ENCODE measurements around the gene RPS21.
"Not testable (repeated sequence)": the region's sequence is repeated elsewhere in the genome, so short reads cannot be mapped to it uniquely, and the experiment has no call there.

Gene RPS21

DNA sequence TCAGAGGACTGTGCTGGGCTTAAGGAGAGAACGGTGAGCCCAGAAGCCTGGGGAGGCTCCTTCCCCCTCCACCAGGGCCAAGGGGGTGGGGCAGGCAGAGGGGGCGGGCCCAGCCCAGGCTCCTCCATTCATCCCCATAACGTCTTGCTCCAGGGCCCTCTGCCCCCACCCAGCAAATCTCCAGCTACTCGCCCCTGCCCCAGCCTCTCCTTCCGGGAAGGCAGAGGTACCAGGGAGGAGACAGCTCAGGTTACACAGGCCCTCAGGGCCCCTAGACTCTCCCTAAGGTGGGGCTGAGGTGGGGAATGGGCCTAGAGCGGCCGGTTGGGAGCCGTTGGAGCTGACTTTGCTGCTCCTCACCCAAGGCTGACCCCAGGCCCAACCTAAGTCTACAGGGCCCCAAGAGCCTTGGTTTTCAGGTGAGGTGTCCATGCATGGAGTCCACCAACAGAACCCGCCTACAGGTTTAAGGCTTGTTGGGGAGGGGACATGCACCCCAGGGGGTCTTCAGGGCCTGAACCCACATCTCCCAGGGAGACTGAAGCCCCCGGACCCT, 21.0 kb upstream of the RPS21 start:
- DNase-seq (ENCODE audit: low read depth): no peak

DNA sequence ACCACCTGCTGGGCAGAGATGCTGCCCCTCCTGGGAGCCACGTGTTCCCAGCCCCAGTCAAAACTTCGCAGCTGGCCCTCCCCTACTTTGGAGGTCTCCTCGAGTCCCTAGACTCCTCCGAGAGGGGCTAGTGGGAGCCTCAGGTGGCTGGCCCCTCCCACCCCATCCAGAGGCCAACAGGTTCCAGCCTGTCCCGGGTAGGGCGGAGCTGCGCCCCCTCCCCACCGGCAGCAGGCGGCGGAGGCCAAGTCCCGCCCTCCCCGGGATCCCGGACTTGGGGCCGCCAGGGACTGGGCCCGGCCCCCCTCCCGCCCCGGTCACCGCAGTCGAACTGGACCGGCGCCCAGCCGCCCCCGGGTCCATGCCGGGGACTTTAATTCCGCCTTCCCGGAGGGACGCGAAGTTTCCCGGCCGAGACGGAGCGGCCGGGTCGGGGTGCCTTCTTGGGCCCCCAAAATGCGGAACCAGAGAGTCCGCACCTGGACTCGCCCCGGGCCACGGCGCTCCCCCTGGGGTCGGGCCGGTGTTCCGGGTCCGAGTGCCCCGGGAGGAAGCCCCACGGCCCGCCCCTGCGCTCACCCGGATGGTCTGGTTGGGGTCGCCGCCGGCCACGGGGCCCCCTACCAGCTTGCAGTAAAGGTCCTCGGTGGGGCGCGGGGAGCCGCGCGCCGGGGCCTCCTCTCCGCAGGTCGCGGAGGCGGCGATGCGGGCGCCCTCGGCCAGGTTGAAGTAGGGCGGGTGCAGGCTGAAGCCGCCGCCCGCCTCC, 20.4 kb upstream of the RPS21 start:
- no peak for DNase-seq (ENCODE audit: low read depth)

DNA sequence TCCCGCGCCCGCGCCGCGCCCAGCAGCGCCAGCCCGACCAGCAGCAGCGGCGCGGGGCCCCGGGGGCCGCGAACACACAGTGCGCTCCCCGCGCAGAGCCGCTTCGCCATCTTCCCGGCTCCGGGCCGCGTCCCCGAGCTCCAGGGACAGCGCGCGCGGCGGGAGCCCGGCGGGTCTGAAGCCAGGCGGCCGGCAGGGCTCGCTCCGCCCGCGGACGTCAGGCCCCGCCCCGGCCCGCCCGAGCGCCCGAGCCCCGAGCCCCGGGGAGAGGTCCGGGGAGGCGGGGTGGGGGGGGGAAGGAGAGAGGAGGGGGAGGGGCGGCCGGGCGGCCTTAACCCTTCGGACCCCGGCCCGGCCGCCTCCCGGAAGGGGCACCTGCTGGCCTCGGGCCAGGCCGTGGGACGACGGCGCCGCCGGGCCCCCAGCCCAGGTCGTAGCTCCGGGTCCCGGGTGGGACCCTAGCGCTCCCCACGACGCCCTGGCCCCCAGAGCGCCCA, 19.7 kb upstream of the RPS21 start, which contains the start of gene LAMA5:
LAMA5 (minus strand) TSS at position 177 of the 497 bp plus-strand sequence; CDS start at position 110, 67 bp downstream.
- no peak for DNase-seq (ENCODE audit: low read depth)

DNA sequence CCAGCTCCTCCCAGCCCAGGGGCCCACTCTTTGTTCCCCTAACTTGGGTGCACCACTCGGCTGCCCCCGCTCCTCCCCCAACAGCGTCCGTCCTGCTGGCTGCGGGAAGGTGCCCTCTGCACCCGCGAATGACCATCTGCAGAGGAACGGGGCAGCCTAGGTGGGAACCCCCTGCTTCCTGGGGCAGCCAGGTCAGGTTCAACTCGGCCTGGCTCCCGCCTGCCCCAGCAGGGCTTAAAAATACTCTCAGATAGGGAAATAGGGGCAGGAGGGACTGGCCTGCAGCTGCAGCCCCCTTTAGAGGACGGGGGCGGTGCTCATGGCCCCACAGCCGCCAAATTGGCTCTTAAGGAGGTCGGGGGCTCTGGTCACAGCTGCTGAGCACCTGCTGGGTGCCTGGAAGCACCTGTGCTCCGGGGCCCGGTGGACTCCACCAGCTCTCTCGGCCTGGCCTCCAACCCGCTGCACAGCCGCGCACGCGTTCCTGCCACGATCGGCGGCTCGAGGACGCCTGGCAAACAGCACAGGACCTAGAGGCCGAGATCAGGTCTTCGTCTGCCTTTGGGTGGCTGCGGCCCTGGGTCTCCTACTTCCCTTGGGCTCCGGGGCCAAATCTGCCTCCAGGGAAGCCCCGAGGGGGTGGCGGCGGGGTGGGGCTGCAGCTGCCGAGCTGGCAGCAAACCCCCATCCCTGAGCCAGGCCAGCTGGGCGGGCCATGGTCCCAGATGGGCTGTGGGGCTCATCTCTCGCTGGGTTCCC, 19.1 kb upstream of the RPS21 start:
- no peak for DNase-seq (ENCODE audit: low read depth)

DNA sequence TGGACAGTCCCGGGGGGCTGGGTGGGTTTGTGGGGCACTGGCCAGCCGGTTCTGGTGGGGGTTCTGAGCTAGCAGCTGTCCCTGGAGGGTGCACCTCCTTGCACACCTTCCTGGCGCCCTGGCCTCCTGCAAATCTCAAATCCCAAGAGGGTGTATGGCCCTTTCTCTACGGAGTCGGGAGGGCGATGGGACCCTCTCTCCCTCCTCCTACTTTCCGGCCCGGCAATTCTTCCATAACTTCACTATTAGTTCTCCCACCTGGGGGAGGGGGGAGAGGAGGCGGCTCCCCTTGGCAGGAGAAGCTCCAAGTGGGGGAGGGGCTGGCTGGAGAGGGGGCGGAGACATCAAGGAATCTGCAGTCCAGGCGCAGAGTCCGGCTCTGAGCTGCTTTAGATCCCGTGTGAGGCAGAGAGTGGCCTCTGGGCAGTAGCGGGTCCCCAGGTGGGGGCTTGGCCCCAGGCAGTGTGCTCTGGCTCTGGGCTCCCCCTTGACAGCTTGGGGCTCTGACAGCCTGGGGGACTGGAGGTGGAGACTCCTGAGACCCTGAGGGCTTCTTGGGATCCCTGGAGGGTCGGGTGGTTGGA, 18.4 kb upstream of the RPS21 start:
- no peak for DNase-seq (ENCODE audit: low read depth)

DNA sequence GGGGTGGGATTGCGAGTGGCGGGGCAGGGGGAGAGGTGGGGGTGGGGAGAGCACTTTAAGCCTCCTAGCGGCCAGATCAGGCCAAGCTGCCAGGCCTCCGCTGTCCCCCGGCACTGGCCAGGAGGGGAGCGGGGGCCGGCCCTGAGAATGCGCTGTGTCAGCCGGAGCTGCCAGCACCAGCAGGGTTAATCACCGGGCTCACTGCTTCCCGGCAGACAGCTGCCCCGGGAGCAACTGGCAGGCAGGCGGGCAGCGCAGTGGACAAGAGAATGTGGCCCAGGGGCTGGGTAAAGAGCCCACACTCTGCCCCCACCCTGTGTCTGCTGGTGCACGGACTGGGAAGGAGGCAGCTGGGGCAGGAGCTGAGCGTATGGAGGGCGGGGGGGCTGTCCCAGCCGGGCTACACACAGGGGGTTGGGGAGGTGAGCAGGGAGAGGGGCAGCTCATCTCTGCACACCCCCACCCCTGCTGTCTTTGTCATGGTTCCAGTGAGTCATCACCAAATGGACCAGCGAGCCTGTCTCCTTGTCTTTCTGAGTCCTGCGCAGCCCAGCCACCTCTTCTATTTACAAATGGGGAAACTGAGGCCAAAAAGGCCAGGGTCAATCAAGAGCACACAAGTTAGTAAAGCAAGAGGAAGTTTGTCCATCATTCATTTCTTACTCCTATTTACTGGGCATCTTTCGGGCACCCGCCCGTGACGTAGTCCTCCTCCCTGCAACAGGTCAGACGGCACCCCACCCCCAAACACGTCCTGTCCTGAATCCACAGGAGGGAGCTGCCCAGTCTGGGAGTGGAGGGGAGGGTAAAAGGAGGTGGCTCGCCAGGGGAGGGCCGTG, 17.7 kb upstream of the RPS21 start:
- no peak for DNase-seq (ENCODE audit: low read depth)

DNA sequence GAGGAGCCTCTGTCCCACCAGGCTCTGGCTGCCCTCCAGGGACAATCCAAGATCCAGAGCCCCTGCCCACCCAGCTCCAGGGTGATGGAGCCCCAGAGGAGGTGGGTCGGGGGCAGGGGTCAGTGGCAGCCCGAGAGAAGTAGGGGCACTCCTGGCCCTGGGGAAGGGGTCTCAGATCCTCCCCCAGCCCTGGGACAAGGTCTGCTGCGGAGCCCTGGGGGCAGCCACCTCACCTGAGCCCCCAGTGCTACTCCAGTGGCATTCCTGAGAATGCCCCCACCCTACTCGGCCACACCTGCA, 17.1 kb upstream of the RPS21 start:
- no peak for DNase-seq (ENCODE audit: low read depth)

DNA sequence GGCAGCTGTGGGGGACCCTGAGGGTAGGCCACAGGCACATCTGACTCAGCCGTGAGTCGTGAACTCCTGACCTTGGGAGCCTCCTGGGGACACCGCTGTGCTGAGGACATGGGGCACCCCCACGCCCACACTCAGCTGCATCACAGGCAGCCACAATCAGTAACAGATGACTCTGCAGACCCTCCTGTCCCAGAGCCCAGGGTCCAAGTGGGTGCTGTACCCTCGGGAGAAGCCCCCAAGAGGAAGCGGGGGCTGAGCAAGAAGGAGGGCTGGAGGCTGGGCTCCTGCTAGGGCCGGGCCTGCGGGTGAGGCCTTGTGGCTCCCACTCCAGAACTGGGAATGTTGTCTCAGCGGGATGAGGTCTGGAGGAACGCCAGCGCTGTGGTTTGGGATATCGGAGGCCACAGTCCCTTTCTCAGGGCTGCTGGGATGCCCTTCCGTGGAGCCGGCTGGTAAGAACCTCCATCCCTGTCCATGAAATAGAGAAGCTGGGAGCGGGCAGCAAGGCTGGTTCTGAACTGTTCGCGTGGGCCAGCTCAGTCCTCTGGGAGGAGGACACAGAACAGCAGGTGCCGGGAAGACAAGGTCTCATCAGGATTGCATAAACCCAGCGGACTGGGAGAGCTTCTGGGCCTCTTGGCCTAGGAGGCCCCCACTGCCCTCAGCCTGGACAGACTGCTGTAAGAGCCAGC, 16.6 kb upstream of the RPS21 start:
- peak; percentile 34 for DNase-seq (ENCODE audit: low read depth)

DNA sequence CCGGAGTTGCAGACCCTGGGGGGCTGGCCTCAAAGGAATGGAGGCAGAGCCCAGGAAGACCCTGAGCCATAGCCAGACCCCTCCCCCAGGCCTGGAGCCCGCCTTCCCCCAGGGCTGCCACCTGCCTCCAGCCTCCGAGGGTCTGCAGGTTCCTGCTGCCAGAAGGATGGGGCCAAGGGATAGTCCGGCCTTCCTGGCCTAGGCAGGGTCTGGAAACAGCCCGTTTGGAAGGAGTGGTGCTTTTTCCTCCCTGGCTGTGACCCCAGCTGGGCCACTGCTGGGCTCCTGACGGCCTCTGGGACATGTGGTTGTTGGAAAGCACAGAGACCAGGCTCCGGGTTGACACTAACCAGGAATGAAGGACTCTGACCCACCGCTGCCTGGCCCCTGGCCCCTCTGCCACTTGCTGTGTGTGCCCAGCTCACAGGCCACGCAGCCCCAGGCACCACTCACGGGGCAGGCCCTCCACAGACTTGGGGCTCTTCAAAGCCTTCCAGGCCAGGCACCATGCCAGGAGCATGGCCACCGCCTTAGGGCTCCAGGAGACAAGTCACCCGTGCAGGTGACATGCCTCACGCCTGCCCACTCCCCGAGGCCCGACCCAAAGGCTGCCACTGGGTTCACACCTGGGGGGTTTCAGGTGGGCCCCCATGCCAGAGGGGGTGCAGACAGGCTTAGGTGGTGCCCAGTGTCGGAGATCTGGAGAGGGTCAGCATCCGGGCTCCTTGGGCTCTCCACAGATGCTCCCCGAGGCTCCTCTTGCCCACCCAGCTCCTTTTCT, 15.9 kb upstream of the RPS21 start:
- DNase-seq (ENCODE audit: low read depth): no peak

DNA sequence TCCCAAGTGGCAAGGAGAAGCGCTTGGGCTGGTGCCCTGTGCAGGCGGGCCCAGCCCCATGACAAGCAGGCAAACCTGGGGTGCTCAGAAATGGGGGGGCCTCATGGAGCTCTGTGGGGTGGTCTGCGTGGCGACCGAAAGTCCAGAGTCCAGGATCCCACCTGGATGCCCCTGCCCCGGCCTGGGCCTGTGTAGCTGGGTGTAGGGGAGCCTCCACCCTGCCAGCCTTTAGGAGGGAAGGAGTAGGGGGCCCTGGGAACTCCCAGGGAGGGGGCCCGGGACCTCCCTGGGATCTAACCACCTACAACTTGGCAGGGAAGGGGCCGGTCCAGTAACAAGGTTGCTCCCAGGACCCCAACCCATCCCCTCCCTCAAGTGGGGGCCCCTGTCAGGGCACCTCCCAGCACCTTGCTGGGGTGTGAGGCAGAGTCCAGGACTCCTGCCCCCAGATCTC, 15.3 kb upstream of the RPS21 start:
- no peak for DNase-seq (ENCODE audit: low read depth)

DNA sequence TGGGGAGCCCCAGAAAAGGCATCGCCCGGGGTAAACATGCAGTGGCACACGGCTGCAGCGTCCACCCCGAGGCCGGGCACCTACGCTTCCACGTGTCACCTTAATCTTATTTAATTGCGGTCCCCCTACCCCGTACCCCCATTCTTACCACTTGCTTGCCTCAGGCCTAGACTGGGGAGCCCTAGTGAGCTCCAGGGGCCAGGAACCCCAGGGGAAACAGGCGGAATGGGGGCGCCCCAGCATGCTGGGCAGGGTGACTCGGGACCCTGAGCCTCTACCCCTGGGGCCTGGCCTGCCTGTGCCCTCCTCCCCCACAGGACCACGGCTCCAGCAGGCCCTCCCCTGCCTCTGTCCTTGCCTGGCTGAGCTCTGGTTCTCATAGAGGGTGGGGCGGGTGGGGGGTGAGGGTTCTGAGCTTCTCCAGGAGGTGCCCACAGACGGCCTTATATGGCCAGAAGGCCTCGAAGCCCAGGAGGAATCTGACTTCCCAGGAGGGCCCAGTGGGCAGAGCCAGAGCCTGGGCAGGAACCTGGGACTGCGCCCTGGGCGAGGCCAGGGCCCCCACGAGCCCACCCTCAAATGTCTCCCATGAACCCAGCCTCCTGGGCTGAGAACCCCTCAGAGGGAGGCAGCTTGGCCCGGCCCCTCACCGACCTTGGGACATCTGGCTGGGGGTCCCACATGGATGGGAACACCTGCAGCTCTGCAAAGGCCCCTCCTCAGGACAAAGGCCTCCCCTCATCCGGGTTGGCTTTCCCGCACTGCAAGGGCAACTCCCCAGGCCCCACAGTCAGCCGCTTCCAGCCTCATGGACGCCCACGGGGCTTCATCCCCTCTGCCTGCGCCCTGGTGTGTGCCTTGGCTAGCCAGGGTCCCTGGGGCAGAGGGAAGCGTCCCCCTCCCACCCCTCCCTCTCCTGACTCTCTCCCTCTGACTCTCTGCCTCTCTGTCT, 14.6 kb upstream of the RPS21 start:
- no peak for DNase-seq (ENCODE audit: low read depth)

DNA sequence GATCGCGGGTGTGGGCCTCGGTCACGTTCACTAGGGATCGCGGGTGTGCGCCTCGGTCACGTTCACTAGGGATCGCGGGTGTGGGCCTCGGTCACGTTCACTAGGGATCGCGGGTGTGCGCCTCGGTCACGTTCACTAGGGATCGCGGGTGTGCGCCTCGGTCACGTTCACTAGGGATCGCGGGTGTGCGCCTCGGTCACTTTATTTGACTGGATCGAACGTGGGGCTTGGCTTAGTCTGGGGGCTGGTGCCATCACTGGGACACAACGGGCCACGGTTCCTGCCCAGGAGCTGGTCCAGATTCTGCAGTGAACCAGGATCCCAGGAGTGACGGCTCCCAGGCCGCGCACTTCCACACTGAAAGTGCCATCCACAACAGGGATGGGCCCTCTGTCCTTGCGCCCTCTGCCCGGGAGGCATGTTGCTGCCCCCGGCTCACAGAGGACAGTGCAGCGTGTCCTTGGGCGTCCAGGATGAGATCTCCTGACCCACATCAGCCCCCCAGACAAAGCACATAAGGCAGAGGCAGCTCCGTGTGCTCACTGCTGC, 13.2 kb upstream of the RPS21 start:
- not testable (repeated sequence) for DNase-seq (ENCODE audit: low read depth)

DNA sequence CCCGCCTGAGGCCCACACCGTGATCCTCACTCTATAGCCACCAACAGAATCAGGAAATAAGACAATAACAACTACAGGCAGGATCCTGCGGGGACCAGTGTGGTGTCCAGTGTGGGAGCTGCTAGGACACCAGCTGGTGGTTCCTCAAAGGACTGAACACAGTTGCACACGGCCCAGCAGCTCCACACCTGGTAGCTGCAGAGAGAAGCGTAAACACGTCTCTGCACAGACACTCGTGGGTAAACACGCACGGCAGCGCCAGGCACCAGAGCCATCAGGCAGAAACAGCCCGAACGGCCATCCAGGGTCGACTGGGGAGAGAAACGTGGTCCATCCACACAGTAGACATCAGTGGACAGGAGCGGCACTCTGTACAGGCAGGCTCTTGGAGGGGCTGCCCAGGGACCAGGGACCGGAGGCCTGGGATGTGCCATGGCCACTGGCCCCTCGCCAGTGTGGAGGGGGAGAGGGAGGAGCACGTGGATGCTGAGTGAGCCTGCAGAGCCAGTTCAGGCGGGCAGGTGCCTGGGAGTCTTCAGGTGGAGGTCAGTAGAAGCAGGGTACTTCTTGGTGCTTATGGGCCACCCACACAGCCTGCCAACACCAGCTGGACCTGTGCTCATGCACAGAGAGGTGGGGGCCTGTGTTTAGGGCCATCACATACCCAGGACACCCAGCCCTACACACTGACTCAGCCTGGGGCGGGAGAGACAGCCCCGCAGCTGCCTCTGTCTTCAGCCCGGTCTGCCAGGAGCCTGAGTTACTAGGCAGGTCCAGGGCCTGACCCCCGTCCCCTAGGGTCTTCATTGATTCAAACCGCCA, 12.4 kb upstream of the RPS21 start:
- DNase-seq (ENCODE audit: low read depth): no peak

DNA sequence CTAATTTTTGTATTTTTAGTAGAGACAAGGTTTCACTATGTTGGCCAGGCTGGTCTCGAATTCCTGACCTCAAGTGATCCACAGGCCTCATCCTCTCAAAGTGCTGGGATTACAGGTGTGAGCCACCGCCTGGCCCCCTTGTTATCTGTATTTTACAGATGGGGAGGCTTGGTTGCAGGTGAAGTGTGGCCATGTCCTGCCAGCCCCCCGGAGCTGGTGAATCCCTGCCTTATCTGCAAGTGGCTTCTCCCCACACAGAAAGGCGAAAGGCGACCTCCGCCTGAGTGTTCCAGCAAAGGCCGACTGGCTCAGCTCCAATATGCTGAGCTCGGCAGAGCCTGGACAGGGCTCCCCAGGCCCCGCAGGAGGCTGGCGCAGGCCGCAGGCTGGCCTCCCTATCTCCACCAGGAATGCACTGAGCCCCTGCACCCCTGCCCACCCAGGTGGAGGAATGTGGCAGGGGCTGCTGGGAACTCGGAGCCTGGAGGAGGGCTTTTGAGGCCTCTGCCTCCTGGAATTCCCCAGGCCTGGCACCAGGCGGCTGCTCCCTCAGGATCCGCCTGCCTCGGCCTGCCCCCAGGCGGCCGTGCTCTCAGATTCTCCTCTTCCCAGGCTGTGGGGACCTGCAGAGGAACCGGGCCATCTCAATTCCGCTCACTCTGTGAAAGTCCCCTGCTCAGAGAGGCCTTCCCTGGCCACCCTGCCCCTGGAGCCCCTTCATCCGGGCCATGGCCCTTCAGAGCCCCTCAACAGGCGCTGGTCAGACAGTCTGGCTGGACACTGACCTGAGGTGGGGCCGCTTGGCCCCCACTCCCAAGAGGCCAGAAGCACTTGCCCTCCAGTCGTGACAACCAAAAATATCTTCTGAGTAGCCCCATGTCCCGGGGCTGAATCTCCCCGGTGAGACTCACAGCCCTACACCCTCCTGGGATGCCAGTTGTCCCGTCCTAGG, 10.5 kb upstream of the RPS21 start:
- DNase-seq (ENCODE audit: low read depth): no peak

DNA sequence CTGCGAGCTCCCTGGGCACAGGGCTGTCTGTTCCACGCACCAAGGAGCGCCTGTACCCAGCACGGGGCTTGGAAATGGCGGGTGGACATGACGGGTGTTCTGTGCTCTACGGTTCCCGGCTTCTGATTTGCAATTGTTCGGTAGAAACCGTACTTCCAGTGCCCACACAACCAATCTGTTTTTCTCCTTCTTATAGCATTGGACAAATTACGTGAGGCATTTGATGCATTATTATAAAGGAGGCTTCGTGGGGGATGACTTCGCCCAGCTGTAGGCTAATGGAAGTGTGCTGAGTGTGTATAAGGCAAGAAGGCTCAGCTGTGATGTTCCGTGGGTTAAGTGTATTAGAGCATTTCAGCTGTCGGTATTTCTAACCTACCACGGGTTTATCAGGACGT, 9.8 kb upstream of the RPS21 start:
- no peak for DNase-seq (ENCODE audit: low read depth)

DNA sequence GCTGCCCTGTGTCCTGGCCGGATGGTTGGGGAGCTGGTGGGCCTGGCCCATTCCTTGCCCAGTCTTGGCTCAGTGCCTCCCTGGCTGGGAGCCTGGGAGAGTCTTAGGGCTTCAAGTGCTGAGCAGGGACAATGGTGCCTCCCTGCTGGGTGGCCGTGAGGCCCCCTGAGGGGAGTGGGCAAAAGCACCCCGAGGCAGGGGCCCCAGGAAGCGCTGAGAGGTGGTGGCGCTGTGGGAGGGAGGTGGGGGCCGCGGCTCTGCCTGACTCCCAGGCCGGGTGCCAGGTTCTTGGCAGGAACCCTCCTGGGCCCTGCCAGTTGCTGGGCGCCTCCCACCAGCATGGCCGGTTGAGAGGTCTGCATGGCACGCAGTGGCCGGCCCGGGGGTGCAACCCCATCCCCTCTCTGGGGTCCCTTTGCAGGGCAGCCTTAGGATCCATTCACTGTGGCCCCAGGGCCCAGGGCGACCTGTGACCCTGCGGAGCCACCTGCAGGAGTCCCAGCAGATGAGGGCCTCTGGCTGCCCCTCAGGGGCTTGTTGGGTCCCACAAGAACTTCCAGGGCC, 9.2 kb upstream of the RPS21 start:
- no peak for DNase-seq (ENCODE audit: low read depth)

DNA sequence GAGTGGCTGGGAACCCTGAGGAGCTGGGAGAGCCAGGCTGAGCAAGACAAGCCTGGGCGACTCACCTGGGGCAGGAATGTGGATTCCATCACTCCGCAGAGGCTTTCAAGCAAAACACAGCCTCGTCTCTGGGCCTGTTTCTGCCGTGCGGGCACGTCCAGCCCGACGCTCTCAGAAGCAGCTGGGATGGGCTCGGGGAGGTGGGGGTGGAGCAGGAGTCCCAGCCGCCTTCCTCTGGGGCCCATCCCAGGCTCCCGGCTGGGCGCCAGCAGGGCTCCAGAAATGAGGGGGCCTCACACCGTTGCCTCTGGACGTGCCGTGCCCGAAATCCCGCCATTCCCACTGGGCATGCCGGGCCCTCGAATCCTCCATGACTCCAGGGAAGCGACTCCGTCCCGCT, 8.7 kb upstream of the RPS21 start:
- DNase-seq (ENCODE audit: low read depth): no peak
